ENCODE data around the gene PRKCA.

The PRKCA gene

DNA sequence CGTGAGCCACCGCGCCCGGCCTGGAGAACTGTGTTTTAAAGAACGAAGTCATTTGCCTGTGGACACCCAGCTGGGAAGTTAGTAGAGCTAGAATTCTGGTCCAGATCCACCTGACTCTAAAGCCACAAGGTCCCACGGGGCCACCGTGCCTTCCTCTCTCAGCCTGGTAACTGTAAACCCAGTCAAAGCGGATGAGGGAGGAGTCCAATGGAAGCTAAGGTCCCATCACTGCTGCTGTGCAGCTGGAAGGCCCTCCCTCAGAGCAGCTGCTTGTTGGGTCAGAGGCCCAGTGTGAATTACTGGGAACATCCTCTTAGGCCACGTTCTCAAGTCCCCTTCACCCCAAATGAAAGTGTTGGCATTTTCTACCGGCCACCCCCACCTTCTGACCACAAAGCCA is 483.7 kb downstream of the PRKCA start:
- no peak for DNase-seq (ENCODE audit: low read depth in 1 of 2, low spot score in 1 of 2)
- H3K27me3 ChIP-seq (ENCODE audit: insufficient read depth, poor library complexity, severe bottlenecking) = no peaks in the 10 kb centered on the region
- H3K4me3 ChIP-seq (replicated peaks; ENCODE audit: insufficient read depth, low read length) = no peak overlapping the region
- no peak overlapping the region for H3K27ac ChIP-seq (replicated peaks)
- TF ChIP-seq, protein P1, sequence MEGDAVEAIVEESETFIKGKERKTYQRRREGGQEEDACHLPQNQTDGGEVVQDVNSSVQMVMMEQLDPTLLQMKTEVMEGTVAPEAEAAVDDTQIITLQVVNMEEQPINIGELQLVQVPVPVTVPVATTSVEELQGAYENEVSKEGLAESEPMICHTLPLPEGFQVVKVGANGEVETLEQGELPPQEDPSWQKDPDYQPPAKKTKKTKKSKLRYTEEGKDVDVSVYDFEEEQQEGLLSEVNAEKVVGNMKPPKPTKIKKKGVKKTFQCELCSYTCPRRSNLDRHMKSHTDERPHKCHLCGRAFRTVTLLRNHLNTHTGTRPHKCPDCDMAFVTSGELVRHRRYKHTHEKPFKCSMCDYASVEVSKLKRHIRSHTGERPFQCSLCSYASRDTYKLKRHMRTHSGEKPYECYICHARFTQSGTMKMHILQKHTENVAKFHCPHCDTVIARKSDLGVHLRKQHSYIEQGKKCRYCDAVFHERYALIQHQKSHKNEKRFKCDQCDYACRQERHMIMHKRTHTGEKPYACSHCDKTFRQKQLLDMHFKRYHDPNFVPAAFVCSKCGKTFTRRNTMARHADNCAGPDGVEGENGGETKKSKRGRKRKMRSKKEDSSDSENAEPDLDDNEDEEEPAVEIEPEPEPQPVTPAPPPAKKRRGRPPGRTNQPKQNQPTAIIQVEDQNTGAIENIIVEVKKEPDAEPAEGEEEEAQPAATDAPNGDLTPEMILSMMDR (IDR thresholded peaks at IDR 0.05; ENCODE audit: insufficient read depth, low read length) = no peak
- TF ChIP-seq, protein P2, sequence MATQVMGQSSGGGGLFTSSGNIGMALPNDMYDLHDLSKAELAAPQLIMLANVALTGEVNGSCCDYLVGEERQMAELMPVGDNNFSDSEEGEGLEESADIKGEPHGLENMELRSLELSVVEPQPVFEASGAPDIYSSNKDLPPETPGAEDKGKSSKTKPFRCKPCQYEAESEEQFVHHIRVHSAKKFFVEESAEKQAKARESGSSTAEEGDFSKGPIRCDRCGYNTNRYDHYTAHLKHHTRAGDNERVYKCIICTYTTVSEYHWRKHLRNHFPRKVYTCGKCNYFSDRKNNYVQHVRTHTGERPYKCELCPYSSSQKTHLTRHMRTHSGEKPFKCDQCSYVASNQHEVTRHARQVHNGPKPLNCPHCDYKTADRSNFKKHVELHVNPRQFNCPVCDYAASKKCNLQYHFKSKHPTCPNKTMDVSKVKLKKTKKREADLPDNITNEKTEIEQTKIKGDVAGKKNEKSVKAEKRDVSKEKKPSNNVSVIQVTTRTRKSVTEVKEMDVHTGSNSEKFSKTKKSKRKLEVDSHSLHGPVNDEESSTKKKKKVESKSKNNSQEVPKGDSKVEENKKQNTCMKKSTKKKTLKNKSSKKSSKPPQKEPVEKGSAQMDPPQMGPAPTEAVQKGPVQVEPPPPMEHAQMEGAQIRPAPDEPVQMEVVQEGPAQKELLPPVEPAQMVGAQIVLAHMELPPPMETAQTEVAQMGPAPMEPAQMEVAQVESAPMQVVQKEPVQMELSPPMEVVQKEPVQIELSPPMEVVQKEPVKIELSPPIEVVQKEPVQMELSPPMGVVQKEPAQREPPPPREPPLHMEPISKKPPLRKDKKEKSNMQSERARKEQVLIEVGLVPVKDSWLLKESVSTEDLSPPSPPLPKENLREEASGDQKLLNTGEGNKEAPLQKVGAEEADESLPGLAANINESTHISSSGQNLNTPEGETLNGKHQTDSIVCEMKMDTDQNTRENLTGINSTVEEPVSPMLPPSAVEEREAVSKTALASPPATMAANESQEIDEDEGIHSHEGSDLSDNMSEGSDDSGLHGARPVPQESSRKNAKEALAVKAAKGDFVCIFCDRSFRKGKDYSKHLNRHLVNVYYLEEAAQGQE (IDR thresholded peaks at IDR 0.05; ENCODE audit: insufficient replicate concordance, low read depth) = no peak
- TF ChIP-seq POLR2AphosphoS5 (IDR thresholded peaks at IDR 0.05; ENCODE audit: low read depth) (no peak), SPI1 (IDR thresholded peaks at IDR 0.05; ENCODE audit: borderline replicate concordance, low read depth) (no peak), GABPA (IDR thresholded peaks at IDR 0.05; ENCODE audit: low read depth) (no peak)

DNA sequence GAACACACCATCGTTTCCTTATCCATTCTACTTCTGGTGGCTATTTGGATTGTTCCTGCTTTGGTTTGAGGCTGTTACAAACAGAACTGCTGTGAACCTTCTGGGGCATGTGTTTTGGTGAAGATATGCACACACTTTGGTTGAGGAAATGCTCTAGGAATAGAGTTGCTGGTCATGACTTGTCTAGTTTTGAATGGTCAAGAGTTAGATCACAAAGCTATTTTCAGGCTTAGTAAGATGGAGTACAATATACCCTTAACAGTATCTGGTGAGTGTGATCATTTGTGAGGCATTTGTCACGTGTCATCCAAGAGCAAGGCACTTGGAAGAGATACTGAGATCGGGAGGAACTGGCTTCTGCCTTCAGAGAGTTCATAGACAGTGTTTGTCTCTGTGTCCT is 485.5 kb downstream of the PRKCA start:
- Histone ChIP-seq H3K27ac (replicated peaks) (no peak overlapping the region), H3K27me3 (ENCODE audit: insufficient read depth, poor library complexity, severe bottlenecking) (no peaks in the 10 kb centered on the region), H3K4me3 (replicated peaks; ENCODE audit: insufficient read depth, low read length) (no peak overlapping the region)
- no peak for DNase-seq (ENCODE audit: low read depth in 1 of 2, low spot score in 1 of 2)
- TF ChIP-seq GABPA (IDR thresholded peaks at IDR 0.05; ENCODE audit: low read depth) (no peak), SPI1 (IDR thresholded peaks at IDR 0.05; ENCODE audit: borderline replicate concordance, low read depth) (no peak), POLR2AphosphoS5 (IDR thresholded peaks at IDR 0.05; ENCODE audit: low read depth) (no peak)
- TF ChIP-seq, protein P2 (IDR thresholded peaks at IDR 0.05; ENCODE audit: insufficient replicate concordance, low read depth) = no peak
- TF ChIP-seq, protein P1 (IDR thresholded peaks at IDR 0.05; ENCODE audit: insufficient read depth, low read length) = no peak

DNA sequence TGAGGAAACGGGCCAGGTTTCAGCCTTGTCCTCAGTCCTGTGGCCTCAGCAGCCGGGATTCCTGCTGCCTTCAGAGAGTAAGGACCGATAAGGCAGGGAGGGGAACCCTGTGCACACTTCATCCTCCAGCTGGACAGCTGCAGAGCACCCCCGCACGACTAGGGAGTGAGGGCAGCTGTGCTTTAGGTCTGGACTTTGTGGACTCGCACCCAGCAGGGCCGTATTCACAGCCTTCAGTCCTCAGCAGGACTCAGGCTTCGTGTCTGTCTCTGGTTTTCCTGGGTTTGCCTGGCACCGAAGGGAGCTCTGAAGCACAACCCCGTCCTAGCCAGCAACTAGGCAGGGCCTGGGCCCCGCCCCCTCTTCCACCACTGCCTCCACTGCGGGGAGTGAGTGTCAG is 486.7 kb downstream of the PRKCA start:
- Histone ChIP-seq H3K4me3 (replicated peaks; ENCODE audit: insufficient read depth, low read length) (no peak overlapping the region), H3K27ac (replicated peaks) (no peak overlapping the region), H3K27me3 (ENCODE audit: insufficient read depth, poor library complexity, severe bottlenecking) (no peaks in the 10 kb centered on the region)
- no peak for DNase-seq (ENCODE audit: low read depth in 1 of 2, low spot score in 1 of 2)
- TF ChIP-seq POLR2AphosphoS5 (IDR thresholded peaks at IDR 0.05; ENCODE audit: low read depth) (no peak), GABPA (IDR thresholded peaks at IDR 0.05; ENCODE audit: low read depth) (no peak), SPI1 (IDR thresholded peaks at IDR 0.05; ENCODE audit: borderline replicate concordance, low read depth) (no peak)
- TF ChIP-seq, protein P2 (IDR thresholded peaks at IDR 0.05; ENCODE audit: insufficient replicate concordance, low read depth) = no peak

Measured in HL-60 (cell line).